Neural crest cell (in vitro differentiated cells): ENCODE measurements around the gene GABPB1. TPM values are rescaled to one million over a fixed set of nuclear protein-coding genes. Genes with fewer than 3 reads are reported as not detected.

ENCODE experiments used
- total RNA-seq: library from RNA; stranded (reverse); gene quantifications from 2 replicates; pipeline ENCODE4 v1.2.1, GENCODE V29; 2021

The GABPB1 gene
- total RNA-seq, 1 donor from 2014 or later = 37.8 TPM

Other genes with a start within 250 kb of the GABPB1 start
- 0.18 TPM in 1 of 2 replicates, not detected in the other for gene ATP8B4, start 236.0 kb downstream of the GABPB1 start, total RNA-seq
- 0.86 and 0.91 TPM in 2 replicates for gene SLC27A2, start 173.0 kb downstream of the GABPB1 start, total RNA-seq
- gene HDC, start 89.5 kb downstream of the GABPB1 start, total RNA-seq = 2.6 and 3.5 TPM in 2 replicates
- gene USP8, start 69.2 kb upstream of the GABPB1 start, total RNA-seq = 40.5 and 44.4 TPM in 2 replicates
- gene USP50, start 191.5 kb upstream of the GABPB1 start, total RNA-seq = 0.40 TPM in 1 of 2 replicates, not detected in the other